ENCODE data around the gene FBXW7.

GRCh38 chr4:152339576-152339975, 196.3 kb downstream of the FBXW7 start:
- TF ChIP-seq CTCF (IDR thresholded peaks at IDR 0.05) (no peak), POLR2A (IDR thresholded peaks at IDR 0.05) (no peak)

Data from lower leg skin (tissue), 3 donors.